HUDEP-2 (cell line): Measurements from ENCODE around the gene CST9L.

Source experiments
- DNase-seq, 76 experiments: peaks; one replicate each; lab custom pipeline; 2025; ENCODE audit not compliant: unreplicated experiment in 76 of 76; lab: John Stamatoyannopoulos, UW

Gene CST9L

GRCh38 chr20:23547613-23548012, 20.7 kb downstream of the CST9L start:
- DNase-seq, result no peak

- DNase-seq, result no peak
These were observed 21.7 kb downstream of the CST9L start for GRCh38 chr20:23546435-23547144.

- DNase-seq, result no peak
These were observed 24.2 kb downstream of the CST9L start for GRCh38 chr20:23544133-23544532.

- DNase-seq, result no peak
These were observed 25.5 kb downstream of the CST9L start for GRCh38 chr20:23542801-23543200.

DNA sequence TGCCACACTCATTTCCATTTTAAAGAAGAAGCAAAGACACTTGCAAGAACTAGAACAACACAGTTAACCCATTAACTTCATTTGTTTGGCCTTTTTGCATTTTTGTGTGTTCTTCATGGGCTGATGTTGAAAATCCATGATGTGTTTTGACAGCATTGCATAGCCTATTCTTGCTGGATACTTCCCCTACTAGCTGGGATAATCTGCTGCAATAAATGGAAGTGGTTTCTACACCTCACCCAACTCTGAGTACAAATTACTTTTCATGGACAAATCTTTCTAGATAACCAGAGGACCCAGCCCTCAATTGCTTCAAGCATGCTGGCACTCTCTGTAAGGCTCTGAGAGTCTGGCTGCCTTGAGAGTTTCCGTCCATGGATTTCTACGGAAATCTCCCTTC, 26.5 kb downstream of the CST9L start:
- DNase-seq, result no peak

GRCh38 chr20:23541330-23541729, 27.0 kb downstream of the CST9L start:
- DNase-seq, result no peak

- DNase-seq, result peak in 1 of 76 experiments; percentile 22
These were observed 27.7 kb downstream of the CST9L start for GRCh38 chr20:23540624-23541023.

- DNase-seq, result no peak
These were observed 31.3 kb downstream of the CST9L start for GRCh38 chr20:23537030-23537429.

DNA sequence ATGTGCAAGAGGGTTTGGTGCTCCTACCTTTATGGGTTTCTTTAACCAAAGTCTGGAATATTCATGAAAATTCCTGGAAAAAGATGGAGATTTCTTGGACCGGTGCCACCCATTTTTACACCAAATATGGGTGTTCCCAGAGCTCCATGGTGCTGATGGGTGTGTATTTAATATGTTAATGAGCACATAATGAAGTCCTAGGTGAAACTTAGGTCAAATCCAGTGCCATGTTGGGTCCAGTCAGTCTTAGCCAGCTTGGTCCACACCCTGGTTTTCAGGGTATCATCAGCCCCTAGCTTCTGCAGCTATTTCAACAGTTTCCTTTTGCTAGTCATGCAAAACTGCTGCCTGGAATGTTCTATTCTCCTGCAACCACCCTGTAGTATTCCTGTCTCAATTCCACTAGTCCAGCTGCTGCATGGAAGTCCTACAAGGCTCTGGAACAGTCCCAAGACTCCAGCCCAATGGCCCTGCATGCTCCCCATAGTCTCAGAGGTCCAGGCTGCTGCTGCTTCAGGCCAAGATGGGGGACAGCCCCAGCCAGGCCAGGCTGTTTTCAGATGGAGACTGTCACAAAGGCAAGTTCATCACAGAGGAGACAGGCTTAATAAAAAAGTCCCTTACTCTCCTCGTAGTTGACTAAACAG, 31.8 kb downstream of the CST9L start:
- DNase-seq, result no peak

DNA sequence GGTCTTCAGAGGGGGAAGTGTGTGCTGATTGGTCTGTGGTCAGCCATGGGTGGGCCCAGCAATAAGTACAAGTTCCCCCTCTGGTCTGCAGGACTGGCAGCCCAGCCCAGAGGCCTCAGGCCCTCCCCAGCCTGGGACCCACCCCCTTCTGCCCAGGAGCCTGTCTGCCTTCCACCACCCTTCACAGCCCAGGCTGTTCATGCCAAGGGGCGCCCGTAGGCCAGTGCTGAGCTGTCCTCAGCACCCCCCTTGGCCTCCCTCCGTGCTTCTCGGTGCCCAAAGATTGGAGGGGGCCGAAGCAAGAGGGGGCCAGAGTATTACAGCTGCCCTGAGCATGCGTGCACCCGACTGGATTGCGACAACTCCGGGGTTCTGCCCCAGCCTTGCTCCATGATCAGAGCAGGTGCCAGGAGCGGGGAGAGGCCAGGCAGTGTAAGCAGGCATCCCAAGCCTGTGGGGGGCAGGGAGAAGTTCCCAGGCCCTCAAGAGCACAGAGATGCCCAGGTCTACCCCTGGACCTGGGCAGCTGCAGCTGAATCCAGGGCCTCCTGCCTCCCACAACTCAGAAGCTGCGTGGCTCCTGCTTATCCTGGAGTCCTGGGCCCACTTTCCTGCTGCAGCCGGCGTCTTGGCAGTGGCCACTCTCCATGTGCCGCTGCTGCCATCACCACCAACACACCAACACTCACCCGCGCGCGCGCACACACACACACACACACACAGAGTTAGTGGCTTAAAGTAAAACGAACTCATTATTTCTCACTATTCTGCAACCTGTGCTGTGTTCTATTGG, 33.3 kb downstream of the CST9L start:
- no peak for DNase-seq

DNA sequence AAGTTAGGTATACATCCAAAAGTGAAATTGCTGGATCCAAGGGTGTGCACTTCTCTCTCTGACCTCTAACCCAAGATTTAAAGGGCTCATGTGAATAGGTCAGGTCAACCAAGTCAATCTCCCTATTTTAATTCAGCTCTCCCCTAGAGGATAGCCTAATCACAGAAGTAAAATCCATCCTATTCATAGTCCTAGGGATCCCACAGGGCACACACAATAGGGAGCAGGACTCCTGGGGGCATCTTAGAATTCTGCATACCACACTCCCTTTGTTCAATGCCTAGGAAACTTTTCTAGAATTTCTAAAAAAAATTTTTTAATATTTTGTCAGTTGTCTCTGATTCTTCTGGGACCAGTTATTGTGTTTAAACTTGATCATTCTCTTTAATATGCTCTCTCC, 35.1 kb downstream of the CST9L start:
- DNase-seq, result no peak

- no peak for DNase-seq
These were observed 35.8 kb downstream of the CST9L start for GRCh38 chr20:23532533-23532932.

DNA sequence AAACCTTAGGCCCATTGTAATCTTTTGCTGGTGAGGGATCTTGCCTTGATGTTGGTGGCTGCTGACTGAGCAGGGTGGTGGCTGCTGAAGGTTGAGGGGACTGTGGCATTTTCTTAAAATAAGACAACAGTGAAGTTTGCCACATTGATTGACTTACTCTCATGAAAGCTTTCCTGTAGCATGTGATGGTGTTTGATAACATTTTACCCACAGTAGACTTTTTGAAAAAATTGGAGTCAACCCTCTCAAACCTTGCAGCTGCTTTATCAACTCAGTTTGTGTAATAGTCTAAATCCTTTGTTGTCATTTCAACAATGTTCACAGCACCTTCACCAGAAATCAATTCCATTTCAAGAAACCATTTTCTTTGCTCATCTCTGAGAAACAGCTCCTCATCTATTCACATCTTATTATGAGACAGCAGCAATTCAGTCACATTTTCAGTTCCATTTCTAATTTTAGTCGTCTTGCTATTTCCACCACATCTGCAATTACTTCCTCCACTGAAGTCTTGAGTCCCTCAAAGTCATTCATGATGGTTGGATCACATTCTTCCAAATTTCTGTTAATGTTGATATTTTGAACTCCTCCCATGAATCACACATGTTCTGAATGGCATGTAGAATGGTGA, 37.2 kb downstream of the CST9L start:
- DNase-seq, result no peak

- DNase-seq, result no peak
These were observed 39.3 kb downstream of the CST9L start for GRCh38 chr20:23528867-23529431.

DNA sequence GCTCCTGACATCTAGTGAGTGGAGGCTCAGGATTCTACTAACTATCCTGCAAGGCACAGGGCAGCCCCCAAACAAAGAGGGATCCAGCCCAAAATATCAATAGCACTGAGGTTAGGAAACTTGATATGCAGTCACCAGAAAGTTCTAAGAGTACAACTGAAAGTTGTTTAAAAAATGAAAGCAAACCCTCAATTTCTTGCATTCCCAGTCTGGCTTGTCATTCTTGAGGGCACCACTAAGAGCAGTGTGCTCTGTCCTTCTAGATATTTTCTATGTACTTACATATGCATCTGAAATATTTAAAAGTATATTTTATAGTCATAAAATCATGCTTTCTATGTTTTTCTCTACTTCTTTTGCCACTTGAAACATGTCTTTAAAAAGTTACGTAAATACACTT, 41.4 kb downstream of the CST9L start:
- no peak for DNase-seq

DNA sequence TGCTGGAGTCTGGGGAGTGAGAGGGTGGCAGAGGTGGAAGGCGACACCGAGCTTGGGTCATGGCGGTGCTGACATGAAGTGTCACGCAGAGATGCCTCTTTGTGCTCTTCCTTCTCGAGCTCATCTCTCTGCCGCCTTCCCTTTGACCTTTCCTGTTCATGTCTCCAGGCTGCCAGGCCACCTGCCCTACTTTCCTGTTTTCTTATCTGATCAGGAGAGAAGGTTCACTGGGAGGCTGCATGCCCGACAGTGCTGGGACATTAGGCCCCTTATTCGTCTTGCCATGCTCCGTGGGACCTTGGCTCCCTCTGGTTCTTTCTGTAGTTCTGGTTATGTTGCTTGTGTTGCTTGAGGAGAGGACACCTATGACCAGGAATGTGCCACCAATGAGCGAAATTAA, 44.1 kb downstream of the CST9L start:
- DNase-seq, result no peak

- no peak for DNase-seq
These were observed 48.1 kb downstream of the CST9L start for GRCh38 chr20:23520185-23520584.

DNA sequence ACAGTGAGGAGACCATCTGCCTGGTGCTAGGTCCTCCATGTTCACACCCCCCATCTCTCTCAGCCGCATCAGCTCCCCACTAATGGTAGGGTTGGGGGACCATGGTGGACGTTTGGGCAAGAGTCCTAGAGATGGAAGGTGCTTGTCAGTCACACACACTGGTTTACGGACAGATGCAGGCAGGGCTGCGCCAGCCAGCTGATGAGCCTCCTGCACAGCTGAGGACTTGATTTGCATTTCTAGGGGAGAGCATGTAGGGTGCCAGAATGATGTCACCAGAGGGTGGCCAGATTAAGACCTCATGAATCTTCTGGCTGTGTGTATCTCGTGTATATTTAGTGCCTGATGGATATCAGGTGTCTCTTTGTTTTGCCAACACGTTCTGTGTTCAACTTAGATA, 48.7 kb downstream of the CST9L start:
- DNase-seq, result no peak

- no peak for DNase-seq
These were observed 50.6 kb downstream of the CST9L start for GRCh38 chr20:23517719-23518118.

GRCh38 chr20:23515250-23515939, 52.9 kb downstream of the CST9L start:
- no peak for DNase-seq
